Endothelial cell of umbilical vein (primary cell): ENCODE data around the gene FGF12. TPM values are rescaled to one million over a fixed set of nuclear protein-coding genes. Genes with fewer than 3 reads are reported as not detected.

Source experiments
- BruUV-seq: library from RNA; stranded (reverse); fragments of 400-500 nt; replicated peaks from 2 replicates; lab custom pipeline; 2021; lab: Mats Ljungman, UMichigan
- CTCF ChIA-PET: fragments of 300-600, 350-600 bp; sonication (Branson Sonifier 250); formaldehyde crosslinking; loops from one replicate; lab custom pipeline; 2021; ENCODE audit warnings: antibody characterized with exemption, inconsistent platforms; lab: Charles Lee
- POLR2A ChIA-PET: fragments of 300-600, 350-600 bp; sonication (Branson Sonifier 250); formaldehyde crosslinking; loops from one replicate; lab custom pipeline; 2021; ENCODE audit warnings: antibody characterized with exemption, inconsistent platforms; lab: Charles Lee
- DNase-seq: peaks from one replicate; pipeline ENCODE4 v3.0.0-alpha.2; 2011; ENCODE audit warnings: low read depth, low spot score
- FAIRE-seq: peaks from 2 replicates; lab custom pipeline; 2011; peaks lifted over from hg19 to GRCh38; lab: Jason Lieb, UNC
- H2AFZ ChIP-seq: 2 replicates; pipeline ENCODE4 v1.6.0; 2012; ENCODE audit warnings: low read depth, low read length, control low read depth, inconsistent platforms
- H3K27ac ChIP-seq: 2 replicates; pipeline ENCODE4 v1.5.1; 2011; ENCODE audit warnings: low read depth, mild to moderate bottlenecking, control low read depth, low read length, moderate library complexity; ENCODE audit not compliant: insufficient read depth
- H3K27me3 ChIP-seq, 2 experiments: 2 replicates each; pipeline versions ENCODE4 v1.6.0 to v1.6.1; 2011; ENCODE audit warnings: low read length in 2 of 2, mixed read lengths in 1 of 2; ENCODE audit not compliant: control insufficient read depth in 2 of 2, insufficient read depth in 2 of 2
- H3K36me3 ChIP-seq, 2 experiments: 2 replicates in 1 of 2; 3 replicates in 1 of 2; pipeline ENCODE4 v1.5.1; 2011; ENCODE audit warnings: low read length in 2 of 2, mild to moderate bottlenecking in 1 of 2, moderate library complexity in 1 of 2; ENCODE audit not compliant: control insufficient read depth in 2 of 2, insufficient read depth in 2 of 2; ENCODE audit errors: extremely low read depth in 1 of 2
- H3K4me1 ChIP-seq: 3 replicates; pipeline ENCODE4 v1.5.1; 2011; ENCODE audit warnings: mild to moderate bottlenecking, low read length; ENCODE audit not compliant: control insufficient read depth, insufficient read depth; ENCODE audit errors: extremely low read depth
- H3K4me2 ChIP-seq: 2 replicates; pipeline ENCODE4 v1.6.1; 2011; ENCODE audit warnings: low read length, control low read depth, mixed read lengths; ENCODE audit not compliant: insufficient read depth
- H3K4me3 ChIP-seq, 3 experiments: fragments of 200-600 bp in 1 of 3; sonication (generic), shearing (Covaris generic) in 1 of 3; replicated peaks in 1 of 3; 2 replicates each; pipeline ENCODE4 v1.5.1; 2011 to 2016; ENCODE audit warnings: control low read depth in 3 of 3, low read length in 3 of 3, mild to moderate bottlenecking in 2 of 3, inconsistent platforms in 1 of 3, low read depth in 1 of 3, moderate library complexity in 1 of 3; ENCODE audit not compliant: insufficient read depth in 1 of 3
- H3K79me2 ChIP-seq: 2 replicates; pipeline ENCODE4 v1.6.0; 2012; ENCODE audit warnings: low read length, inconsistent platforms; ENCODE audit not compliant: control insufficient read depth, insufficient read depth
- H3K9ac ChIP-seq: replicated peaks from 2 replicates; pipeline ENCODE3; 2011; ENCODE audit warnings: low read length, control low read depth; ENCODE audit not compliant: insufficient read depth; ENCODE audit errors: extremely low read depth
- H3K9me1 ChIP-seq: replicated peaks from 3 replicates; pipeline ENCODE4 v1.6.0; 2011; ENCODE audit warnings: mild to moderate bottlenecking, low read length; ENCODE audit not compliant: control insufficient read depth, insufficient read depth; ENCODE audit errors: extremely low read depth
- H3K9me3 ChIP-seq: replicated peaks from 2 replicates; pipeline ENCODE4 v1.5.1; 2012; ENCODE audit warnings: low read length, inconsistent platforms; ENCODE audit not compliant: control insufficient read depth, insufficient read depth
- H4K20me1 ChIP-seq: replicated peaks from 2 replicates; pipeline ENCODE3; 2011; ENCODE audit warnings: mild to moderate bottlenecking, low read length; ENCODE audit not compliant: control insufficient read depth, insufficient read depth; ENCODE audit errors: extremely low read depth
- CTCF ChIP-seq, 2 donors: IDR thresholded peaks; 1 replicate in 1 of 2; 2 replicates in 1 of 2; pipeline ENCODE4 v1.5.1; 2011; ENCODE audit warnings: low read length in 2 of 2, mild to moderate bottlenecking in 2 of 2, moderate library complexity in 2 of 2, control low read depth in 1 of 2, inconsistent platforms in 1 of 2, low read depth in 1 of 2; ENCODE audit not compliant: insufficient read depth in 1 of 2; ENCODE audit errors: extremely low read depth in 1 of 2
- EZH2 ChIP-seq: IDR thresholded peaks from 2 replicates; pipeline ENCODE4 v1.6.1; 2012; ENCODE audit warnings: borderline replicate concordance, low read depth, mild to moderate bottlenecking, moderate library complexity, low read length, inconsistent platforms; ENCODE audit not compliant: severe bottlenecking
- FOS ChIP-seq: IDR thresholded peaks from 2 replicates; pipeline ENCODE4 v1.6.1; 2011; ENCODE audit warnings: mild to moderate bottlenecking, low read length, moderate library complexity, borderline replicate concordance; ENCODE audit not compliant: insufficient read depth
- GATA2 ChIP-seq: IDR thresholded peaks from 2 replicates; pipeline ENCODE4 v1.7.0; 2011; ENCODE audit warnings: low read depth, mild to moderate bottlenecking, moderate library complexity, mixed read lengths, low read length; ENCODE audit not compliant: insufficient read length, insufficient read depth
- JUN ChIP-seq: IDR thresholded peaks from 2 replicates; pipeline ENCODE4 v1.6.1; 2011; ENCODE audit warnings: borderline replicate concordance, low read depth; ENCODE audit not compliant: insufficient read length, insufficient read depth
- MAX ChIP-seq: IDR thresholded peaks from 2 replicates; pipeline ENCODE4 v1.6.1; 2011; ENCODE audit not compliant: insufficient read depth, insufficient read length
- MYC ChIP-seq: IDR thresholded peaks from one replicate; pipeline ENCODE4 v1.6.1; 2011; ENCODE audit warnings: mild to moderate bottlenecking, low read depth, low read length
- POLR2A ChIP-seq: IDR thresholded peaks from 2 replicates; pipeline ENCODE4 v1.6.1; 2012; ENCODE audit warnings: low read depth, mild to moderate bottlenecking, control low read depth, low read length
- POLR2AphosphoS5 ChIP-seq: IDR thresholded peaks from 2 replicates; pipeline ENCODE4 v1.6.1; 2012; ENCODE audit warnings: low read depth, mild to moderate bottlenecking, control low read depth, low read length, moderate library complexity; ENCODE audit not compliant: insufficient read depth
- dilution Hi-C: fragments of 300-500 bp; cut with MboI; formaldehyde crosslinking; loops from one replicate; pipeline ENCODE4 v1.15.0; 2019; ENCODE audit warnings: low sequenced_read_pairs; ENCODE audit not compliant: extremely low pct_ligation_motif_present
- intact Hi-C: fragments of 100-400 bp; cut with micrococcal nuclease; formaldehyde crosslinking; loops from one replicate; pipeline ENCODE4 v1.10.0; 2022
- polyA plus RNA-seq, 4 experiments: library from polyadenylated mRNA; depleted of rRNA in 3 of 4; stranded (reverse) in 3 of 4; unstranded in 1 of 4; fragments of >200 nt; gene quantifications; 2 replicates each; pipeline versions ENCODE4 v1.2.1 to v1.2.3, GENCODE V29; 2011 to 2012; ENCODE audit warnings: missing spikeins in 1 of 4
- total RNA-seq: library from RNA; stranded (reverse); gene quantifications from 2 replicates; pipeline ENCODE4 v1.2.3, GENCODE V29; 2021

Gene FGF12
- total and polyA plus RNA-seq, 2 donors (not counting 3 experiments of a cell fraction or from before 2014, with no cell fraction given), result 0.72 to 2.5 TPM

GRCh38 chr3:192747746-192748145 lies 20.4 kb upstream of the FGF12 start:
- Histone ChIP-seq H3K4me1 (no peaks in the 10 kb centered on the region), H2AFZ (no peak overlapping the region), H4K20me1 (no peaks in the 10 kb centered on the region), H3K27me3 (no peaks in the 10 kb centered on the region), H3K9ac (no peak overlapping the region), H3K36me3 (no peaks in the 10 kb centered on the region), H3K4me3 (no peak overlapping the region), H3K9me1 (no peaks in the 10 kb centered on the region), H3K79me2 (no peaks in the 10 kb centered on the region), H3K9me3 (no peaks in the 10 kb centered on the region), H3K27ac (no peak overlapping the region), H3K4me2 (no peak overlapping the region)
- TF ChIP-seq EZH2, result no peak
- dilution Hi-C loops (no loop called here), intact Hi-C loops (no loop called here)
- FAIRE-seq (no peak), DNase-seq (no peak)
- no TSS peak for BruUV-seq
- CTCF ChIA-PET, result no interaction called here
- POLR2A ChIA-PET, result interaction anchor here (0.6 kb wide), 1 partner anchor 83 kb away, joined by 8 read pairs; no protein-coding TSS in a partner anchor

- H3K27me3 ChIP-seq, result no peaks in the 10 kb centered on the region
- no peaks in the 10 kb centered on the region for H3K9me3 ChIP-seq
- no peak overlapping the region for H3K4me2 ChIP-seq
- POLR2A ChIA-PET, result no interaction called here
- DNase-seq (no peak), FAIRE-seq (no peak)
- BruUV-seq, result no TSS peak
- H3K27ac ChIP-seq, result no peak overlapping the region
- H3K36me3 ChIP-seq, result no peaks in the 10 kb centered on the region
- H3K9ac ChIP-seq, result no peak overlapping the region
- dilution Hi-C loops (no loop called here), intact Hi-C loops (no loop called here)
- no peaks in the 10 kb centered on the region for H4K20me1 ChIP-seq
- H2AFZ ChIP-seq, result no peak overlapping the region
- TF ChIP-seq MAX, result no peak
- TF ChIP-seq JUN, result no peak
- TF ChIP-seq EZH2, result no peak
- no peak for TF ChIP-seq GATA2
- no peak for TF ChIP-seq MYC
- TF ChIP-seq POLR2A, result no peak
- no peak for TF ChIP-seq FOS
- no peak for TF ChIP-seq CTCF (IDR thresholded peaks at IDR 0.05; ENCODE audit: extremely low read depth in 1 of 2, insufficient read depth in 1 of 2, low read depth in 1 of 2, low read length in 2 of 2)
- TF ChIP-seq POLR2AphosphoS5, result no peak
- no peaks in the 10 kb centered on the region for H3K4me1 ChIP-seq
- CTCF ChIA-PET, result no interaction called here
- H3K9me1 ChIP-seq, result no peaks in the 10 kb centered on the region
- H3K79me2 ChIP-seq, result no peaks in the 10 kb centered on the region
- no peak overlapping the region for H3K4me3 ChIP-seq
Observed at GRCh38 chr3:192747145-192747544, 19.8 kb upstream of the FGF12 start.
